NCI-H1092 treated with DMSO at 0.1 percent for 48 hours (cell line): Measurements from ENCODE around the gene OR8B12.
"Not testable (repeated sequence)": the region's sequence is repeated elsewhere in the genome, so short reads cannot be mapped to it uniquely, and the experiment has no call there.

Experiments
- DNase-seq: peaks from one replicate; lab custom pipeline; 2025; lab: John Stamatoyannopoulos, UW

The OR8B12 gene

GRCh38 chr11:124519850-124520549, 23.5 kb downstream of the OR8B12 start:
- no peak for DNase-seq

DNA sequence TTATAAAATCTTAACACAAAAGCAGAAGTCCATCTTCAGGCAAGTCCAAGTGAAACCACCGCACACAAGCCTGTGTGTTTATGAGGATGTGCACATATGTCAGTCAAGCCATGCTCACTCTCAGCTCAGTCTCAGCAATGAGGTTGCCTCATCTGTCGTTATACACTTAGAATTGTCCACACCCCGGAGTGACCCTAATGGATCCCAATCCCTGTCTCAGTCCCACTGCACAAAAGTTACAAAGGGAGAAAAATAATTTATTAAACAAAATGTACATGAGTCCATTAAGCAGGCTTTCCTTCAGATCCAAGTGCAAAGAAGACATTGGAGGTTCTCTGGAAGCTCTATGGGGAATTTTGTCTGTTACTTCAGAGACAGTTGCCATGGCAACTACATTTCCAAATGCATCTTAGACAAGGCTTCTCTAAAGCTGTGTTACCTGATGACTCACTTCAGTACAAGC, 24.4 kb downstream of the OR8B12 start:
- DNase-seq = no peak

DNA sequence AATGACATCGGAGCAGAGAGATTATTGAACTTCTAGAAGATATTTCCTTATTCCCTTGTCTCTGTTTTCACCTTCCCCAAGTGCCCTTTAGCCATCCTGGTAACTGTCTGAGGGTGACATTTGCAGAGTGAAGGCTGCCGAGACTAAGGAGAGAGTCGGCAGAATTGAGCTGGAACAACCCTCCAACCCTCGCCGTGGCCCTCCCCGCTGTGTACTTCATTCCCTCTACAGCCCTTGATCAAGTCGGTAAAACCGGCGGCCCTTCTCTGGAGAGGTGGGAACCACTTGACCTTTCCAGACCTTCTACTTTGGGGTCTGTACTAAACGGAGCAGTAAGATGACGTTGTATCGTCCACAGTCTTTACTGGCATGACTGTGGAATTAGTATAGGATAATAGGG, 26.1 kb downstream of the OR8B12 start:
- no peak for DNase-seq

- not testable (repeated sequence) for DNase-seq
These were observed 28.8 kb downstream of the OR8B12 start for GRCh38 chr11:124514675-124515074.

- no peak for DNase-seq
These were observed 29.3 kb downstream of the OR8B12 start for GRCh38 chr11:124514131-124514530.

DNA sequence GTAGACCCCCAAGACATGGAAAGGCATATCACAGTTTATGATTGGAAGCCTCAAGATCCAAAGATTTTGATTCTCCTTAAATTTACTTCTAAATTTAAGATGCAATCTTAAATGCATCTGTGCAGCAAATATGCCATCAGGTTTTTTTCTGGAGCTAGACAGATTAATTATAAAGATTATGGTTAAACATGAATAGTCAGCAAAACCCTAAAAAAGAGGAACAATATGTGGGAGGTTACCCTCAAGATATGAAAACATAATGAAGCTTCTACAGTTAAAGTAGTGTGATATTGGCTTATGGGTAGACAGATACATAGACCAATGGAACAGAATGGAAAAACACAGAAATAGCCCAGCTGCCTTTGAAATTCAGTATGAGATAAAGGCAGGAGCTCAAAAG, 31.7 kb downstream of the OR8B12 start:
- DNase-seq = no peak

- DNase-seq = no peak
These were observed 33.2 kb downstream of the OR8B12 start for GRCh38 chr11:124510279-124510678.

- DNase-seq = no peak
These were observed 43.7 kb downstream of the OR8B12 start for GRCh38 chr11:124499711-124500110.

GRCh38 chr11:124493016-124493655, 50.3 kb downstream of the OR8B12 start:
- DNase-seq = no peak
